Measurements from ENCODE around the gene STK32C.

- TF ChIP-seq CTCF (conservative IDR thresholded peaks at IDR 0.05; ENCODE audit: low read depth, low read length) (no peak), CEBPB (IDR thresholded peaks at IDR 0.05; ENCODE audit: low read depth, low read length) (no peak), POLR2A (IDR thresholded peaks at IDR 0.05; ENCODE audit: low read depth, low read length) (no peak), FOS (IDR thresholded peaks at IDR 0.05; ENCODE audit: low read depth, low read length) (no peak), MAFK (IDR thresholded peaks at IDR 0.05; ENCODE audit: low read depth, low read length) (no peak), ELK1 (IDR thresholded peaks at IDR 0.05; ENCODE audit: borderline replicate concordance, low read depth, low read length) (no peak), BHLHE40 (IDR thresholded peaks at IDR 0.05; ENCODE audit: low read depth, low read length) (no peak), RFX5 (IDR thresholded peaks at IDR 0.05; ENCODE audit: low read depth, low read length) (no peak), RAD21 (IDR thresholded peaks at IDR 0.05; ENCODE audit: low read length) (no peak), RCOR1 (IDR thresholded peaks at IDR 0.05; ENCODE audit: insufficient replicate concordance, low read length) (no peak), CHD1 (IDR thresholded peaks at IDR 0.05; ENCODE audit: low read depth, low read length) (no peak)
Measured at GRCh38 chr10:132330486-132330833, 22.7 kb upstream of the STK32C start.
